Epithelial cell of proximal tubule (primary cell): ENCODE results near the gene STK24. TPM values are rescaled to one million over a fixed set of nuclear protein-coding genes. Genes with fewer than 3 reads are reported as not detected.
A peak's percentile ranks its signal among the peaks of the same experiment; 100 is the strongest.

Source experiments
- DNase-seq: peaks from one replicate; pipeline ENCODE4 v3.0.0-alpha.2; 2011; ENCODE audit warnings: low read depth
- H3K4me3 ChIP-seq: 2 replicates; pipeline ENCODE4 v1.5.1; 2011; ENCODE audit warnings: low read depth, mild to moderate bottlenecking, low read length
- CTCF ChIP-seq: conservative IDR thresholded peaks from 2 replicates; pipeline ENCODE4 v1.5.1; 2012; ENCODE audit warnings: low read depth, mild to moderate bottlenecking, low read length
- total RNA-seq: library from RNA; depleted of rRNA; stranded (reverse); fragments of >200 nt; gene quantifications from 2 replicates; pipeline ENCODE4 v1.2.3, GENCODE V29; 2015

STK24 gene
- total RNA-seq, 1 donor from 2014 or later = 115 TPM

GRCh38 chr13:98451676-98452470, 125.0 kb downstream of the STK24 start:
- no peak for DNase-seq
- H3K4me3 ChIP-seq = no peak overlapping the region
- TF ChIP-seq CTCF = no peak

DNA sequence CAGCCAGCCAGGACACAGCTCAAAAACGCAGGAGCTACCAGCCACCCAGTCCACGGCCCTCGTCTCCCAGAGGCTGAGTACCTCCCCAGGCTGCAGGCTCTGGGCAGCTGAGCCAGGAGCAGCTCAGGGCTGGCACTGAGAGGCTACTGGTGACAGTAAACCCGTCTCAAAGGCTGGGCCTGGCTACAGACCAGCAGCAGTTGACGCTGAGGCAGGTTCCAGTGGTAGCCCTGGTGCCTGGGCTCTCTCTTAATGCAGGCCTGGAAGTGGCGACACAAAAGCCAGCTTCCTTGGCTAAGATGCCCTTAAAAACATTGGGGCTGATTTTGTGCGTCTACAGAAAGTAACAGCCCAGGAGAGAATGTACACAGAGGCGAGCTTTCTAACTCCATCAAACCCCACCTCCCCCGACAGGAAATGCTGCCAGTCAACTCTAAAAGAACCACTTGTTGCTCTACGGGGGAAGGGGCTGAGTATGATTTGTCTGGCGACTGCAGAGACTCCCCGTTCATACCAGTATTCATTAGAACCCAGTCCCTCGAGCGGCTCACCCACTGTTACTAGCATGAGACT, 126.3 kb downstream of the STK24 start:
- TF ChIP-seq CTCF = no peak
- no peak overlapping the region for H3K4me3 ChIP-seq
- DNase-seq = no peak

GRCh38 chr13:98450026-98450425, 126.9 kb downstream of the STK24 start:
- H3K4me3 ChIP-seq = no peak overlapping the region
- TF ChIP-seq CTCF = no peak
- DNase-seq = no peak

DNA sequence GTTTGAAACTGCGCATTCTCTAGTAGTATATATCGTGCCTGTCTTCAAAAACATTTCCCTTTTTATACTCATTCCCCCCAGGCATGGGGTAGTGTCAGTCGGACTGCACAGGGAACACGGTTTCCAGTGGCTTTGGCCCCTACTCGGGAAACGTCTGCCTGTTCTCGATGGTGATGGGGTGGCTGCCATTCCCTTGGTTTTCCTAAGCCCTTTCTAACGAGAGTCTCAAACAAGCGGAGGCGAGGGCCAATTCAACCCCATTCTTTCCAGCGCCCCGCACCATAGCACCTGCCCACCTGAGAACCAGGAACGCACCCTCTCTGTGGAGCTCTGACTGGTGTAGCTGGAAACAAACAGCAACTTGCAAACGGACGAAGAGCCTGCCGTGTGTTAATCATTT, 127.6 kb downstream of the STK24 start:
- no peak for DNase-seq
- TF ChIP-seq CTCF = no peak
- no peak overlapping the region for H3K4me3 ChIP-seq

DNA sequence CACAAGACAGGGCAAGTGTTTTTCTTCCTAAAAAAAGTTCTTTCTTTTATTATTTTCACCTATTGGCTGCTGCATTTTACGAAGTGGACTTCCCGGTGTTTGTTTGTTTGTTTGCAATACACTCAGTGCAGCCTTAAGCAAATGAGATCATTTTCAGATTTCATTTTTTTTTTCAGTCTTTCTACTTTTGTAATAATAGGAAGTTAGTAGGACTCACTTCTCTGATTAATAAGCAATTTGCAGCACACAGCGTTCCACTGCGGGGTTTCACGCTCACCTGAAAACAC, 128.3 kb downstream of the STK24 start:
- H3K4me3 ChIP-seq = no peak overlapping the region
- TF ChIP-seq CTCF = no peak
- no peak for DNase-seq

- peak; percentile 45 for TF ChIP-seq CTCF
- DNase-seq = no peak
- no peak overlapping the region for H3K4me3 ChIP-seq
Observed at GRCh38 chr13:98447881-98448641, 128.8 kb downstream of the STK24 start.
